GM18505 (cell line): Measurements from ENCODE around the gene LMOD2.

Experiments
- ATAC-seq: cut with Tn5 transposase; IDR thresholded peaks from one replicate; pipeline ENCODE4 v1.9.1; 2021; ENCODE audit not compliant: unreplicated experiment
- POLR2A ChIP-seq: IDR thresholded peaks from 4 replicates; pipeline ENCODE4 v1.6.1; 2011; ENCODE audit warnings: borderline replicate concordance; ENCODE audit not compliant: insufficient read depth, insufficient read length; ENCODE audit errors: extremely low read depth

The LMOD2 gene

DNA sequence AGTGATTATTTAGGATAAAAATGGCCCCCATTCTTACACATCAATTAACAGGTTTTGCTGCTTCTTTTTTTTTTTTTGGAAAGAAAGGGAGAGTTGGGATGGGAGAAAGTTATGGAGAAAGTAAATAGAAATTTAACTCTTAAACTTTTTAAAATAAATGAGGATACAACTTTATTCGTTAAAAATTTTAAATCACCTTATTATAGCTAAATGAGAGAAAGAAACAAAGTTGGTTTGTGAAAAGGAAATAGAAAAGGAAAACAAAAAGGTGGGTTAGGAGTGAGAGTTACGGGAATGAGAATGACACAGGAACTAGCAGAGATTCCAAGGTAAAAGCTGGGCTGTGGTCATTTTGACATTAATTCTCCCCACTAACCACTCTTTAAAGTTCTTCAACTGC, 34.9 kb downstream of the LMOD2 start:
- no peak for TF ChIP-seq POLR2A
- ATAC-seq, result no peak

- no peak for TF ChIP-seq POLR2A
- ATAC-seq, result no peak
Observed at GRCh38 chr7:123692471-123692877, 36.8 kb downstream of the LMOD2 start.

- ATAC-seq, result no peak
- TF ChIP-seq POLR2A, result no peak
Observed at GRCh38 chr7:123695944-123696677, 40.4 kb downstream of the LMOD2 start.

- ATAC-seq, result no peak
- no peak for TF ChIP-seq POLR2A
Observed at GRCh38 chr7:123705211-123705901, 49.7 kb downstream of the LMOD2 start.

- TF ChIP-seq POLR2A, result no peak
- ATAC-seq, result no peak
Observed at GRCh38 chr7:123709525-123709924, 53.9 kb downstream of the LMOD2 start.

- no peak for TF ChIP-seq POLR2A
- no peak for ATAC-seq
Observed at GRCh38 chr7:123710683-123711082, 55.0 kb downstream of the LMOD2 start.

- no peak for ATAC-seq
- TF ChIP-seq POLR2A, result no peak
Observed at GRCh38 chr7:123711832-123712293, 56.2 kb downstream of the LMOD2 start.

- no peak for TF ChIP-seq POLR2A
- no peak for ATAC-seq
Observed at GRCh38 chr7:123712619-123713018, 57.0 kb downstream of the LMOD2 start.
